A549 (cell line): ENCODE results near the gene TPM4. TPM values are rescaled to one million over a fixed set of nuclear protein-coding genes. Genes with fewer than 3 reads are reported as not detected.

Experiments
- ATAC-seq, 2 experiments: fragments of 200-7000 bp in 1 of 2; fragments of >200 bp in 1 of 2; cut with Nextera tagmentation in 1 of 2; cut with Tn5 transposase in 1 of 2; 3 replicates each; pipeline versions ENCODE4 v1.8.0 to v1.9.1; 2018 to 2020; ENCODE audit warnings: mild to moderate bottlenecking in 1 of 2, moderate library complexity in 1 of 2
- CTCF ChIA-PET: fragments of 300-600 bp; sonication (Branson Sonifier 250); formaldehyde crosslinking; extraction: SDS; loops from one replicate; lab custom pipeline; 2021; ENCODE audit warnings: antibody characterized with exemption, inconsistent platforms; lab: Yijun Ruan, JAX
- POLR2A ChIA-PET: fragments of 350-600 bp; formaldehyde crosslinking; extraction: SDS; loops from one replicate; lab custom pipeline; 2021; ENCODE audit warnings: antibody characterized with exemption, inconsistent platforms; lab: Yijun Ruan, JAX
- DNase-seq, 2 experiments: peaks; one replicate each; pipeline versions ENCODE4 v3.0.0 to v3.0.0-alpha.2; 2011 to 2016; ENCODE audit warnings: low read depth in 1 of 2, low spot score in 1 of 2
- FAIRE-seq: peaks from 2 replicates; lab custom pipeline; 2011; peaks lifted over from hg19 to GRCh38; lab: Jason Lieb, UNC
- H3K27ac ChIP-seq, 2 experiments: fragments of >200 bp; sonication (Bioruptor Twin); formaldehyde crosslinking; 3 replicates each; pipeline ENCODE4 v1.5.1; 2016 to 2017
- H3K4me1 ChIP-seq: fragments of >200 bp; sonication (Bioruptor Twin); formaldehyde crosslinking; 3 replicates; pipeline ENCODE4 v1.6.1; 2016
- H3K4me2 ChIP-seq: fragments of >200 bp; sonication (Bioruptor Twin); formaldehyde crosslinking; 3 replicates; pipeline ENCODE4 v1.6.1; 2016
- H3K4me3 ChIP-seq: fragments of >200 bp; sonication (Bioruptor Twin); formaldehyde crosslinking; 3 replicates; pipeline ENCODE4 v1.5.1; 2016
- H3K9me3 ChIP-seq: fragments of >200 bp; sonication (Bioruptor Twin); formaldehyde crosslinking; 3 replicates; pipeline ENCODE4 v1.6.1; 2016
- BHLHE40 ChIP-seq: IDR thresholded peaks from 2 replicates; pipeline ENCODE4 v1.6.1; 2012; ENCODE audit warnings: low read depth, low read length, inconsistent platforms
- CEBPB ChIP-seq, 2 experiments: fragments of >200 bp in 1 of 2; sonication (Bioruptor Twin) in 1 of 2; formaldehyde crosslinking in 1 of 2; IDR thresholded peaks; 2 replicates each; pipeline ENCODE4 v1.6.1; 2012 to 2016
- E2F6 ChIP-seq: IDR thresholded peaks from 2 replicates; pipeline ENCODE4 v1.6.1; 2012; ENCODE audit warnings: low read depth, borderline replicate concordance
- EHF ChIP-seq: fragments of 250-450 bp; sonication (Bioruptor Pico); IDR thresholded peaks from 2 replicates; pipeline ENCODE4 v1.5.0; 2020; ENCODE audit warnings: mild to moderate bottlenecking
- ESRRA ChIP-seq: fragments of 150-350 bp; IDR thresholded peaks from 2 replicates; pipeline ENCODE4 v1.6.1; 2014; ENCODE audit warnings: mild to moderate bottlenecking, low read length, borderline replicate concordance
- FOSB ChIP-seq: fragments of 250-450 bp; sonication (Bioruptor Pico); IDR thresholded peaks from 2 replicates; pipeline ENCODE4 v1.5.0; 2020; ENCODE audit warnings: mild to moderate bottlenecking, moderate library complexity
- GATA3 ChIP-seq: IDR thresholded peaks from 2 replicates; pipeline ENCODE4 v1.6.1; 2012; ENCODE audit warnings: borderline replicate concordance
- HEYL ChIP-seq: fragments of 250-450 bp; sonication (Bioruptor Pico); IDR thresholded peaks from 2 replicates; pipeline ENCODE4 v1.8.0; 2021; ENCODE audit warnings: mild to moderate bottlenecking, moderate library complexity
- HOXA7 ChIP-seq: fragments of 250-450 bp; sonication (Bioruptor Pico); IDR thresholded peaks from 2 replicates; pipeline ENCODE4 v1.5.0; 2020; ENCODE audit warnings: mild to moderate bottlenecking, moderate library complexity
- HOXB5 ChIP-seq: fragments of 250-450 bp; sonication (Bioruptor Pico); IDR thresholded peaks from 2 replicates; pipeline ENCODE4 v1.5.0; 2020; ENCODE audit warnings: mild to moderate bottlenecking, moderate library complexity
- JUN ChIP-seq, 2 experiments: fragments of >200 bp; sonication (Bioruptor Twin); formaldehyde crosslinking; IDR thresholded peaks; 2 replicates in 1 of 2; 3 replicates in 1 of 2; pipeline ENCODE4 v1.6.1; 2016 to 2017
- MYC ChIP-seq: IDR thresholded peaks from 2 replicates; pipeline ENCODE4 v1.6.1; 2012; ENCODE audit warnings: mild to moderate bottlenecking, inconsistent platforms, low read length, improper control_type of control experiment, borderline replicate concordance
- NFE2L2 ChIP-seq: fragments of 150-350 bp; conservative IDR thresholded peaks from 2 replicates; pipeline ENCODE4 v1.6.1; 2014; ENCODE audit warnings: low read length
- NPAS2 ChIP-seq: fragments of 250-450 bp; sonication (Bioruptor Pico); IDR thresholded peaks from 2 replicates; pipeline ENCODE4 v1.8.0; 2022; ENCODE audit warnings: mild to moderate bottlenecking, moderate library complexity, borderline replicate concordance
- NR3C1 ChIP-seq: fragments of >200 bp; sonication (Bioruptor Twin); formaldehyde crosslinking; IDR thresholded peaks from 3 replicates; pipeline ENCODE4 v1.6.1; 2017
- RARB ChIP-seq: fragments of 250-450 bp; sonication (Bioruptor Pico); IDR thresholded peaks from 2 replicates; pipeline ENCODE4 v1.8.0; 2021; ENCODE audit warnings: mild to moderate bottlenecking, moderate library complexity
- RFX5 ChIP-seq: fragments of 450-650 bp; IDR thresholded peaks from 2 replicates; pipeline ENCODE4 v1.7.1; 2014; ENCODE audit warnings: antibody characterized with exemption, mild to moderate bottlenecking, moderate library complexity
- RNF2 ChIP-seq: fragments of 200-600 bp; sonication (generic); IDR thresholded peaks from 2 replicates; pipeline ENCODE4 v1.6.1; 2016; ENCODE audit warnings: low read depth, mild to moderate bottlenecking, antibody characterized with exemption, moderate library complexity, borderline replicate concordance
- USF2 ChIP-seq: fragments of 450-650 bp; IDR thresholded peaks from 2 replicates; pipeline ENCODE4 v1.6.1; 2014; ENCODE audit warnings: antibody characterized with exemption
- ZC3H11A ChIP-seq: fragments of 450-650 bp; IDR thresholded peaks from 2 replicates; pipeline ENCODE4 v1.6.1; 2014; ENCODE audit warnings: antibody characterized with exemption, mild to moderate bottlenecking
- WGBS: methylation state at CpG from one replicate; pipeline ENCODE4 v1.1.6; 2017; ENCODE audit errors: missing lambda C conversion rate; 5-methylcytosine and 5-hydroxymethylcytosine counted together
- polyA plus RNA-seq, 4 experiments: library from polyadenylated mRNA; depleted of rRNA in 3 of 4; stranded (reverse); fragments of >200 nt; fragmentation: RNase III in 1 of 4; extraction: RNeasy Plus Mini Kit Qiagen cat#74134 plus additional on column Dnase treatment in 1 of 4; gene quantifications; 2 replicates in 3 of 4; 3 replicates in 1 of 4; pipeline ENCODE4 v1.2.3, GENCODE V29; 2011 to 2017
- TF ChIP-seq, protein P1 (sequence below): fragments of 250-450 bp; sonication (Bioruptor Pico); IDR thresholded peaks from 2 replicates; pipeline ENCODE4 v1.5.0; 2021; ENCODE audit warnings: mild to moderate bottlenecking, moderate library complexity, borderline replicate concordance
- TF ChIP-seq, protein P2 (sequence below): fragments of 150-350 bp; IDR thresholded peaks from 2 replicates; pipeline ENCODE4 v1.6.1; 2014; ENCODE audit warnings: low read depth, mild to moderate bottlenecking, low read length
- TF ChIP-seq, protein P3 (sequence below): fragments of >200 bp; sonication (Bioruptor Twin); formaldehyde crosslinking; IDR thresholded peaks from 2 replicates; pipeline ENCODE4 v1.6.1; 2016
- TF ChIP-seq, protein P4 (sequence below): fragments of 250-450 bp; sonication (Bioruptor Pico); IDR thresholded peaks from 2 replicates; pipeline ENCODE4 v1.5.0; 2020; ENCODE audit warnings: low read depth, mild to moderate bottlenecking, moderate library complexity

Gene TPM4
- polyA plus RNA-seq, 2 of the 4 experiments (the other 2 are of a cell fraction), result 777 to 860 TPM

- no peak for DNase-seq
- CTCF ChIA-PET, result no interaction called here
- no peak overlapping the region for H3K4me3 ChIP-seq
- no peaks in the 10 kb centered on the region for H3K9me3 ChIP-seq
- H3K27ac ChIP-seq, result no peak overlapping the region
- FAIRE-seq, result no peak
- no peak for ATAC-seq
- no peak overlapping the region for H3K4me2 ChIP-seq
- H3K4me1 ChIP-seq, result no peaks in the 10 kb centered on the region
- TF ChIP-seq, protein P1, sequence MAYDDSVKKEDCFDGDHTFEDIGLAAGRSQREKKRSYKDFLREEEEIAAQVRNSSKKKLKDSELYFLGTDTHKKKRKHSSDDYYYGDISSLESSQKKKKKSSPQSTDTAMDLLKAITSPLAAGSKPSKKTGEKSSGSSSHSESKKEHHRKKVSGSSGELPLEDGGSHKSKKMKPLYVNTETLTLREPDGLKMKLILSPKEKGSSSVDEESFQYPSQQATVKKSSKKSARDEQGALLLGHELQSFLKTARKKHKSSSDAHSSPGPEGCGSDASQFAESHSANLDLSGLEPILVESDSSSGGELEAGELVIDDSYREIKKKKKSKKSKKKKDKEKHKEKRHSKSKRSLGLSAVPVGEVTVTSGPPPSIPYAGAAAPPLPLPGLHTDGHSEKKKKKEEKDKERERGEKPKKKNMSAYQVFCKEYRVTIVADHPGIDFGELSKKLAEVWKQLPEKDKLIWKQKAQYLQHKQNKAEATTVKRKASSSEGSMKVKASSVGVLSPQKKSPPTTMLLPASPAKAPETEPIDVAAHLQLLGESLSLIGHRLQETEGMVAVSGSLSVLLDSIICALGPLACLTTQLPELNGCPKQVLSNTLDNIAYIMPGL, result no peak
- TF ChIP-seq MYC (no peak), EHF (CRISPR knock-in tag) (no peak), NPAS2 (CRISPR knock-in tag) (no peak), RFX5 (no peak), USF2 (no peak)
- POLR2A ChIA-PET, result no interaction called here
- WGBS, result 100% methylated on average over 1 of the region's 2 CpGs
Measured at GRCh38 chr19:16033721-16034120, 42.6 kb upstream of the TPM4 start.

DNA sequence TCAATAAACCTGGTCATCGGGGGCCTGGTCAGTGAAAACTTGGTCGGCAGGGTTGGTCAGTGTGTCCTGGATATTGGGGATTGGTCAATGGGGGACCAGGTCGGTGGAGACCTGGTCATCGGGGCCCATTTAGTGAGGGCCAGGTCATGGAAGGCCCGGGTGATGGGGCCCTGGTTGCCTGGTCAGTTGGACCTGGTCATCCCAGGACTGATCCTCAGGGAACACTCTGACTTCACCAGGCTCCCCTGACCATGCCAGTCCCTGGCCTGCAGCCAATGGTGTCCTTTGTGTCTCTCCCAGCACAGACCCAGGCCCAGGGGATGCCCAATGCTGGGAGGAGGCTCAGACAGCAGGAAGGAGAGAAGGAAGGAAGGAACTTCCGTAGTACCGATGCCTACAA is 42.1 kb upstream of the TPM4 start:
- no peak for FAIRE-seq
- ChIA-PET POLR2A (no interaction called here), CTCF (no interaction called here)
- no peak for DNase-seq
- H3K27ac ChIP-seq, result no peak overlapping the region
- no peak for ATAC-seq
- WGBS, result 73% methylated on average over 7 of the region's 7 CpGs
- no peak overlapping the region for H3K4me2 ChIP-seq
- no peak overlapping the region for H3K4me3 ChIP-seq
- H3K4me1 ChIP-seq, result no peaks in the 10 kb centered on the region
- H3K9me3 ChIP-seq, result no peaks in the 10 kb centered on the region
- TF ChIP-seq RNF2, result no peak
- no peak for TF ChIP-seq NPAS2 (CRISPR knock-in tag)
- TF ChIP-seq RARB (CRISPR knock-in tag), result no peak
- TF ChIP-seq E2F6, result no peak
- no peak for TF ChIP-seq ZC3H11A
- no peak for TF ChIP-seq HEYL
- TF ChIP-seq HOXB5, result no peak
- TF ChIP-seq NR3C1, result no peak
- no peak for TF ChIP-seq ESRRA
- TF ChIP-seq, protein P2, sequence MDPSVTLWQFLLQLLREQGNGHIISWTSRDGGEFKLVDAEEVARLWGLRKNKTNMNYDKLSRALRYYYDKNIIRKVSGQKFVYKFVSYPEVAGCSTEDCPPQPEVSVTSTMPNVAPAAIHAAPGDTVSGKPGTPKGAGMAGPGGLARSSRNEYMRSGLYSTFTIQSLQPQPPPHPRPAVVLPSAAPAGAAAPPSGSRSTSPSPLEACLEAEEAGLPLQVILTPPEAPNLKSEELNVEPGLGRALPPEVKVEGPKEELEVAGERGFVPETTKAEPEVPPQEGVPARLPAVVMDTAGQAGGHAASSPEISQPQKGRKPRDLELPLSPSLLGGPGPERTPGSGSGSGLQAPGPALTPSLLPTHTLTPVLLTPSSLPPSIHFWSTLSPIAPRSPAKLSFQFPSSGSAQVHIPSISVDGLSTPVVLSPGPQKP, result no peak
- TF ChIP-seq JUN (IDR thresholded peaks at IDR 0.05), result no peak
- TF ChIP-seq, protein P3, sequence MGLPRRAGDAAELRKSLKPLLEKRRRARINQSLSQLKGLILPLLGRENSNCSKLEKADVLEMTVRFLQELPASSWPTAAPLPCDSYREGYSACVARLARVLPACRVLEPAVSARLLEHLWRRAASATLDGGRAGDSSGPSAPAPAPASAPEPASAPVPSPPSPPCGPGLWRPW, result no peak
- TF ChIP-seq HOXA7 (CRISPR knock-in tag), result no peak
- no peak for TF ChIP-seq BHLHE40
- TF ChIP-seq MYC, result no peak
- TF ChIP-seq FOSB (CRISPR knock-in tag), result no peak
- TF ChIP-seq CEBPB (IDR thresholded peaks at IDR 0.05), result no peak
- no peak for TF ChIP-seq NFE2L2
- TF ChIP-seq GATA3, result no peak
- TF ChIP-seq, protein P4, sequence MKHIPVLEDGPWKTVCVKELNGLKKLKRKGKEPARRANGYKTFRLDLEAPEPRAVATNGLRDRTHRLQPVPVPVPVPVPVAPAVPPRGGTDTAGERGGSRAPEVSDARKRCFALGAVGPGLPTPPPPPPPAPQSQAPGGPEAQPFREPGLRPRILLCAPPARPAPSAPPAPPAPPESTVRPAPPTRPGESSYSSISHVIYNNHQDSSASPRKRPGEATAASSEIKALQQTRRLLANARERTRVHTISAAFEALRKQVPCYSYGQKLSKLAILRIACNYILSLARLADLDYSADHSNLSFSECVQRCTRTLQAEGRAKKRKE, result no peak
